Thoracic aorta (tissue), 2 donors: ENCODE measurements around the gene GLT8D1. TPM values are rescaled to one million over a fixed set of nuclear protein-coding genes. Genes with fewer than 3 reads are reported as not detected.
A peak's percentile ranks its signal among the peaks of the same experiment; 100 is the strongest.

Source experiments
- ATAC-seq: fragments of 150-250 bp; one replicate; pipeline ENCODE4 v1.8.0; 2017; ENCODE audit warnings: low read depth; ENCODE audit not compliant: insufficient number of reproducible peaks, low FRiP score
- DNase-seq: peaks from one replicate; pipeline ENCODE4 v3.0.0-alpha.2; 2020; ENCODE audit warnings: low spot score
- H3K27ac ChIP-seq, 2 donors: fragments of 200-600 bp; sonication (generic); 1 replicate in 1 of 2; 2 replicates in 1 of 2; pipeline ENCODE4 v1.5.1; 2016; ENCODE audit warnings: mild to moderate bottlenecking in 2 of 2, moderate library complexity in 2 of 2
- H3K27me3 ChIP-seq: fragments of 200-600 bp; sonication (generic); replicated peaks from 2 replicates; pipeline ENCODE4 v1.6.0; 2016; ENCODE audit warnings: mild to moderate bottlenecking; ENCODE audit not compliant: insufficient read depth
- H3K36me3 ChIP-seq: fragments of 200-600 bp; sonication (generic); one replicate; pipeline ENCODE4 v1.5.1; 2016
- H3K4me1 ChIP-seq, 2 donors: fragments of 200-600 bp; sonication (generic); 1 replicate in 1 of 2; 2 replicates in 1 of 2; pipeline versions ENCODE4 v1.5.1 to v1.6.0; 2016; ENCODE audit warnings: low read depth in 2 of 2, mild to moderate bottlenecking in 1 of 2; ENCODE audit not compliant: control insufficient read depth in 1 of 2
- H3K4me3 ChIP-seq: fragments of 200-600 bp; sonication (generic); 2 replicates; pipeline ENCODE4 v1.5.1; 2016; ENCODE audit warnings: mild to moderate bottlenecking
- H3K9me3 ChIP-seq: fragments of 200-600 bp; sonication (generic); 2 replicates; pipeline ENCODE4 v1.5.1; 2016
- total RNA-seq, 2 donors: library from RNA; depleted of rRNA; stranded (reverse); fragments of >200 nt; gene quantifications; one replicate each; pipeline versions ENCODE4 v1.1.0 to v1.2.3, GENCODE V29; 2016
- TF ChIP-seq, protein P1 (sequence below): fragments of 200-600 bp; sonication (generic); IDR thresholded peaks from one replicate; pipeline ENCODE4 v1.5.1; 2019; ENCODE audit warnings: antibody characterized with exemption

The GLT8D1 gene, protein sequence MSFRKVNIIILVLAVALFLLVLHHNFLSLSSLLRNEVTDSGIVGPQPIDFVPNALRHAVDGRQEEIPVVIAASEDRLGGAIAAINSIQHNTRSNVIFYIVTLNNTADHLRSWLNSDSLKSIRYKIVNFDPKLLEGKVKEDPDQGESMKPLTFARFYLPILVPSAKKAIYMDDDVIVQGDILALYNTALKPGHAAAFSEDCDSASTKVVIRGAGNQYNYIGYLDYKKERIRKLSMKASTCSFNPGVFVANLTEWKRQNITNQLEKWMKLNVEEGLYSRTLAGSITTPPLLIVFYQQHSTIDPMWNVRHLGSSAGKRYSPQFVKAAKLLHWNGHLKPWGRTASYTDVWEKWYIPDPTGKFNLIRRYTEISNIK
- 10 to 100 TPM; 54.4 to 64.6 TPM for total RNA-seq

DNA sequence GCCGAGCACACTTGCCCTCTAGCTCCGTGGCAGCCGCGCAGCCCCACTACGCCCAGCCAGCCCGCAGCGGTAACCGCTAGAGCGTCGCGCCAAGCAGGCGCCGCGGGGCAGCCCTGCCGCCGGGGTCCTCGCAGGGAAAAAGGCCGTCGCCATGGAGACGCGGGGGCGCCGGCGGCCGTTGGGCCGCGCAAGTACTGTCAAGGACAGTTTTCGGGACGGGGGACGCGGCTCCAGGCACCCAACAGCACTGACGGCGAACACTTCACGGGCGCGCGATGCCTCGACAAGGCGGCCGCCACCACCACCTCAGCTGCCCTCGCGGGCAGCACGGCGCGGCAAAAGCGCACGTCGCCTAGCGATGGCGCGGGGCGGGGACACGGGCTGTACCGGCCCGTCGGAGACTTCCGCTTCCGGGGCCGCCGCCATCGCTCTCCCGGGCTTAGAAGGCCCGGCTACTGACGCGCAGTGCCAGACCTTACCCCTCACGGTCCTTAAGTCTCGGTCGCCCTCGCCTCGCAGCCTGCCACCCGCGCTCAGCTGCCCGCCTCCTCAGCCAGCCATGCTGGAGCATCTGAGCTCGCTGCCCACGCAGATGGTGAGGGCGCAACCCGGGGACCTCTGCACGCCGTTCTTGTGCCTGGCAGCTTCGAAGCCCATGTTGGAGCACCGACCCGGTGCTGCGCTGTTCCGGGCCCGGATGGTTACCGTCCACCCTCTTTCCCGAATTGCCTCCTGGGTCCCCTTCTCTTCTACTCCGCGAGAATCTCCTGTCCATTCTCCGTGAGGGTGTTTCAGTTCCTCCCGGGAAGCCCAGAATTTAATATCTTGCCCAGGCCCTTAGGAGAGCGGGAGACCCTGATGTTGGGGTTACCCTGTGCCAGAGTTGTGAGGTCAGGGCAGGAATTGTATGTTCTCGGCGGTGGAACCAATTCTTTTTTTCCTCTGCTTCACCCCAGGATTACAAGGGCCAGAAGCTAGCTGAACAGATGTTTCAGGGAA lies at the start of gene GLT8D1, which contains the start of gene SPCS1:
TSS of gene GLT8D1 (minus strand) at position 104 of the 999 bp plus-strand sequence. CDS start 5,331 bp downstream, outside the sequence.
TSS of gene SPCS1 (plus strand) at position 419 of the 999 bp plus-strand sequence. CDS start at position 560, 141 bp downstream.
- Histone ChIP-seq H3K4me3 (peak within 1 kb of the TSS; percentile 78), H3K4me1 (peaks cover 15 to 47% of the 10 kb centered on the region in 2 donors), H3K27me3 (no peaks in the 10 kb centered on the region), H3K36me3 (peaks cover 9% of the 10 kb centered on the region), H3K9me3 (no peaks in the 10 kb centered on the region), H3K27ac (peak within 1 kb of the TSS; percentile 85 to 90)
- DNase-seq: peak; percentile 9
- peak; percentile 85 for ATAC-seq
- TF ChIP-seq, protein P1, sequence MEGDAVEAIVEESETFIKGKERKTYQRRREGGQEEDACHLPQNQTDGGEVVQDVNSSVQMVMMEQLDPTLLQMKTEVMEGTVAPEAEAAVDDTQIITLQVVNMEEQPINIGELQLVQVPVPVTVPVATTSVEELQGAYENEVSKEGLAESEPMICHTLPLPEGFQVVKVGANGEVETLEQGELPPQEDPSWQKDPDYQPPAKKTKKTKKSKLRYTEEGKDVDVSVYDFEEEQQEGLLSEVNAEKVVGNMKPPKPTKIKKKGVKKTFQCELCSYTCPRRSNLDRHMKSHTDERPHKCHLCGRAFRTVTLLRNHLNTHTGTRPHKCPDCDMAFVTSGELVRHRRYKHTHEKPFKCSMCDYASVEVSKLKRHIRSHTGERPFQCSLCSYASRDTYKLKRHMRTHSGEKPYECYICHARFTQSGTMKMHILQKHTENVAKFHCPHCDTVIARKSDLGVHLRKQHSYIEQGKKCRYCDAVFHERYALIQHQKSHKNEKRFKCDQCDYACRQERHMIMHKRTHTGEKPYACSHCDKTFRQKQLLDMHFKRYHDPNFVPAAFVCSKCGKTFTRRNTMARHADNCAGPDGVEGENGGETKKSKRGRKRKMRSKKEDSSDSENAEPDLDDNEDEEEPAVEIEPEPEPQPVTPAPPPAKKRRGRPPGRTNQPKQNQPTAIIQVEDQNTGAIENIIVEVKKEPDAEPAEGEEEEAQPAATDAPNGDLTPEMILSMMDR: no peak

DNA sequence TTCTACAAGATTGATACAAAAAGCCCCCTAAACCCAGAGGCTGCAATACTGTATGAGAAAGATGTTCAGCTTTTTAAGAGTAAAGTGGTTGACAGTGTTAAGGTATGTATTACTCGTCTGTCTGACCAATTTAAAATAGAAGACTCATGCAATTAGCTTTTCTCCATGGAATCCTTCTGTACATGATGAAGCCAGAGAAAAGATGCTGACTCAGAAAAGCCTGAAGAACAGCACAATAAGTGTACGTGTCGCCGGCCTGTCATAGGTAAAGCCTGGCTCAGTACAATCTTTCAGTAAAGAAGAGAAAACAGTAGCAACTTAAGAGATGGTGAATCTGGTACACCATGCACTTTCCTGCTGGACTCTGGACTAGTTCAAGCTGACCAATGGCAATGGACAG lies 48.8 kb upstream of the GLT8D1 start:
- TF ChIP-seq, protein P1: no peak
- Histone ChIP-seq H3K27ac (no peak overlapping the region), H3K9me3 (no peaks in the 10 kb centered on the region), H3K4me1 (no peaks in the 10 kb centered on the region), H3K27me3 (no peaks in the 10 kb centered on the region), H3K36me3 (peaks cover 66% of the 10 kb centered on the region), H3K4me3 (no peak overlapping the region)
- no peak for ATAC-seq
- no peak for DNase-seq

DNA sequence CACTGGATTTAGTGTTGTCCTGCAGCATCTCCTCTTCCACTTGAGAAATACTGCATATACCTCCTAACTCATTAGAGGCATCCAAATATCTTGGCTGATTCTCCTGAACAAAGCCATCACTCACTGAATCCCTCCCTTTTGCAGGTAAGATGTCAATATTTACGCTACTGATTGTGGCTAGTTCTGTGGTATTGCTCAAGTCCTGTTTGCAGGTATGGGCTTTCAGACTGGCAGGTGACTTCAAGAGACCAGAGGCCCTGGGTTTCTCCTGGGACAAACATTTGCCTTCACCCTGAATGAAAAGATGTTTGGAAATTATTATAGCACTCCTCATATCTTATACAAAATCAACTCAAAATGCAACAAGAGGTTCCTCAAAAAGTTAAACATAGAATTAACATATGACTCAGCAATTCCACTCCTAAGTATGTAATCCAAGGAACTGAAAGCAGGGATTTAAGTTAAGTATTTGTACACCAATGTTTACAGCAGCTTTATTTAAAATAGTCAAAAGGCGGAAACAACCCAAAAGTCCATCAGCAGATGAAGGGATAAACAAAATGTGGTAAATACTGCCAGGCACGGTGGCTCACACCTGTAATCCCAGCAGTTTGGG lies 46.6 kb upstream of the GLT8D1 start:
- Histone ChIP-seq H3K9me3 (no peaks in the 10 kb centered on the region), H3K27me3 (no peaks in the 10 kb centered on the region), H3K27ac (no peak overlapping the region), H3K4me3 (no peak overlapping the region), H3K4me1 (no peaks in the 10 kb centered on the region), H3K36me3 (peaks cover 66% of the 10 kb centered on the region)
- DNase-seq: no peak
- TF ChIP-seq, protein P1: no peak
- ATAC-seq: no peak

DNA sequence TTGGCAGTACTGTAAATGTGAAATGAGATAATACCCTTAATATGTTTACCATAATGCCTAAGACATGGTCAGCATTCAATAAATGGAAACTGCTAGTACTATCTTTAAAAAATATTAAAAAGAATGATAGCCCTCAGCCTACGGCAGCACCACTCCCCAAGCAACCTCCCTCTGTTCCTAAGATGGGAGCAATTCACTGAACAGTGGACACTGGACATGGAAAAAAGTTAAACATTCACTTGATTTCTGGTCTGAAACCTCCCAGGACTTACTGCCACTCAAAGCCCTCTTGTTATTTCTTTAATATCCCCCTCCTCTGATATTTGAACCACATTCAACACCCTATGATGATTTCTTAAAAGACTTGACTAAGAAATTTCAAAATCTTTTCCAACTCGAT lies 38.1 kb upstream of the GLT8D1 start:
- TF ChIP-seq, protein P1: no peak
- ATAC-seq: no peak
- peaks cover 40% of the 10 kb centered on the region for H3K36me3 ChIP-seq

More for the DNA sequence above, 38.1 kb upstream of the GLT8D1 start:
- DNase-seq: no peak
- Histone ChIP-seq H3K4me3 (no peak overlapping the region), H3K27ac (no peak overlapping the region), H3K4me1 (no peaks in the 10 kb centered on the region), H3K27me3 (no peaks in the 10 kb centered on the region), H3K9me3 (no peaks in the 10 kb centered on the region)
